ENCODE results near the gene DCLRE1C. TPM values are rescaled to one million over a fixed set of nuclear protein-coding genes. Genes with fewer than 3 reads are reported as not detected.

The DCLRE1C gene
- total RNA-seq, 1 donor from 2014 or later, result 10.9 TPM

DNA sequence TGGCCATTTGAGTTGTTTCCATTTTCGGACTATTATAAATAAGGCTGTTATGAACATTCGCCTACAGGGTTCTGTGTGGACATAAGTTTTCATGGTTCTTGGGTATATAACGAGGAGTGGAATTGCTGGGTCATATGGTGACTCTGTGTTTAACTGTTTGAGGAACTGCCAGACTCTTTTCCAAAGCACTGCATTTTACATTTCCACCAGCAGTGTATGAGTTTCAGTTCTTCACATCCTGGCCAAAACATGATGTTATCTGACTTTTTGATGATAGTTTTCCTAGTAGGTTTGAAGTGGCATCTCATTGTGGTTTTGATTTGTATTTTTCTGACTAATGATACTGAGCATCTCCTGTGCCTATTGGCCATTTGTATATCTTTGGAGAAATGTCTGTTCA, 69.8 kb downstream of the DCLRE1C start:
- peaks cover 21% of the 10 kb centered on the region for H3K4me1 Mint-ChIP-seq
- H3K27ac Mint-ChIP-seq (ENCODE audit: unreplicated experiment), result no peak overlapping the region
- DNase-seq (ENCODE audit: low read depth, low spot score), result no peak
- H3K4me3 Mint-ChIP-seq, result no peak overlapping the region
- no peaks in the 10 kb centered on the region for H3K27me3 Mint-ChIP-seq (ENCODE audit: low read depth)
- H3K36me3 Mint-ChIP-seq (ENCODE audit: low read depth), result peaks cover 10% of the 10 kb centered on the region
- H3K9me3 Mint-ChIP-seq, result no peaks in the 10 kb centered on the region
- TF ChIP-seq, protein P1, sequence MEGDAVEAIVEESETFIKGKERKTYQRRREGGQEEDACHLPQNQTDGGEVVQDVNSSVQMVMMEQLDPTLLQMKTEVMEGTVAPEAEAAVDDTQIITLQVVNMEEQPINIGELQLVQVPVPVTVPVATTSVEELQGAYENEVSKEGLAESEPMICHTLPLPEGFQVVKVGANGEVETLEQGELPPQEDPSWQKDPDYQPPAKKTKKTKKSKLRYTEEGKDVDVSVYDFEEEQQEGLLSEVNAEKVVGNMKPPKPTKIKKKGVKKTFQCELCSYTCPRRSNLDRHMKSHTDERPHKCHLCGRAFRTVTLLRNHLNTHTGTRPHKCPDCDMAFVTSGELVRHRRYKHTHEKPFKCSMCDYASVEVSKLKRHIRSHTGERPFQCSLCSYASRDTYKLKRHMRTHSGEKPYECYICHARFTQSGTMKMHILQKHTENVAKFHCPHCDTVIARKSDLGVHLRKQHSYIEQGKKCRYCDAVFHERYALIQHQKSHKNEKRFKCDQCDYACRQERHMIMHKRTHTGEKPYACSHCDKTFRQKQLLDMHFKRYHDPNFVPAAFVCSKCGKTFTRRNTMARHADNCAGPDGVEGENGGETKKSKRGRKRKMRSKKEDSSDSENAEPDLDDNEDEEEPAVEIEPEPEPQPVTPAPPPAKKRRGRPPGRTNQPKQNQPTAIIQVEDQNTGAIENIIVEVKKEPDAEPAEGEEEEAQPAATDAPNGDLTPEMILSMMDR (conservative IDR thresholded peaks at IDR 0.05), result no peak

DNA sequence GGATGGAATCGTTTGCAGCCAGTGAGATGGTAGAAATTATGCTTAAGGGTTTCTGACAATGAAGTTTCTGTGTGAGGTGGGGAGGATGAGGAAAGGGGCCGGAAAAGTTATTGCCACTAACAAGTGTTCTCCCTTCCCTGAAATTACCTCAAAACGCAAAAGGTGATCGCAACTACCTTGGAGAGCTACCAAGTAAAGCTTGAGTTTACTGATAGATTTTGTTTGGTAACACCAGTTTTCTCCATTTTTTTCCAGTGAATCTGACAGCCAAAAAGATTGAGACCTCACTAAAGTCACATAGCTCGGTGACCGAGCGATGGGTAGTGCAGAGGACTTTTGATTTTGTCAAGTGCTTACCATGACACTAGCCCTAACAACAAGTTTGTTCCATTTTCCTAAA, 73.7 kb downstream of the DCLRE1C start:
- TF ChIP-seq, protein P1 (conservative IDR thresholded peaks at IDR 0.05), result no peak
- H3K9me3 Mint-ChIP-seq, result no peaks in the 10 kb centered on the region
- DNase-seq (ENCODE audit: low read depth, low spot score), result no peak
- peaks cover 37% of the 10 kb centered on the region for H3K4me1 Mint-ChIP-seq
- H3K4me3 Mint-ChIP-seq, result peak overlapping the region; percentile 98
- H3K36me3 Mint-ChIP-seq (ENCODE audit: low read depth), result peaks cover 10% of the 10 kb centered on the region
- no peaks in the 10 kb centered on the region for H3K27me3 Mint-ChIP-seq (ENCODE audit: low read depth)
- peak overlapping the region; percentile 99 for H3K27ac Mint-ChIP-seq (ENCODE audit: unreplicated experiment)

- H3K4me3 Mint-ChIP-seq, result peak overlapping the region; percentile 98
- H3K9me3 Mint-ChIP-seq, result no peaks in the 10 kb centered on the region
- peaks cover 37% of the 10 kb centered on the region for H3K4me1 Mint-ChIP-seq
- H3K27ac Mint-ChIP-seq (ENCODE audit: unreplicated experiment), result peak overlapping the region; percentile 99
- H3K27me3 Mint-ChIP-seq (ENCODE audit: low read depth), result no peaks in the 10 kb centered on the region
- H3K36me3 Mint-ChIP-seq (ENCODE audit: low read depth), result peaks cover 10% of the 10 kb centered on the region
- no peak for DNase-seq (ENCODE audit: low read depth, low spot score)
- TF ChIP-seq, protein P1 (conservative IDR thresholded peaks at IDR 0.05), result no peak
Measured at GRCh38 chr10:14879928-14880193, 74.0 kb downstream of the DCLRE1C start.

- H3K36me3 Mint-ChIP-seq (ENCODE audit: low read depth), result peaks cover 10% of the 10 kb centered on the region
- peak overlapping the region; percentile 99 for H3K27ac Mint-ChIP-seq (ENCODE audit: unreplicated experiment)
- H3K4me1 Mint-ChIP-seq, result peaks cover 37% of the 10 kb centered on the region
- DNase-seq (ENCODE audit: low read depth, low spot score), result peak; percentile 10
- H3K9me3 Mint-ChIP-seq, result no peaks in the 10 kb centered on the region
- no peaks in the 10 kb centered on the region for H3K27me3 Mint-ChIP-seq (ENCODE audit: low read depth)
- H3K4me3 Mint-ChIP-seq, result peak overlapping the region; percentile 98
- TF ChIP-seq, protein P1 (conservative IDR thresholded peaks at IDR 0.05), result no peak
Measured at GRCh38 chr10:14879124-14879927, 74.6 kb downstream of the DCLRE1C start.

- Mint-ChIP-seq H3K9me3 (no peaks in the 10 kb centered on the region), H3K4me3 (peak within 1 kb of the TSS; percentile 99), H3K36me3 (ENCODE audit: low read depth) (peaks cover 8% of the 10 kb centered on the region), H3K27ac (ENCODE audit: unreplicated experiment) (peak within 1 kb of the TSS; percentile 99), H3K4me1 (peaks cover 37% of the 10 kb centered on the region), H3K27me3 (ENCODE audit: low read depth) (no peaks in the 10 kb centered on the region)
- peak; percentile 91 for DNase-seq (ENCODE audit: low read depth, low spot score)
- TF ChIP-seq, protein P1 (conservative IDR thresholded peaks at IDR 0.05), result no peak
Measured at GRCh38 chr10:14878266-14879123, 75.4 kb downstream of the DCLRE1C start, which contains the start of gene SUV39H2. TSS of gene SUV39H2 (plus strand) at chr10:14878866. CDS start at chr10:14878889, 23 bp downstream.

Data from neural crest cell (in vitro differentiated cells).